ENCODE measurements around the gene TP63.
A peak's percentile ranks its signal among the peaks of the same experiment; 100 is the strongest.
"Not testable (repeated sequence)": the region's sequence is repeated elsewhere in the genome, so short reads cannot be mapped to it uniquely, and the experiment has no call there.

The TP63 gene

DNA sequence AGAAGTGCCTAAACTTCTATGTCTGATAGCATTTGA is at the start of gene TP63:
TSS of gene TP63 (plus strand) at position 17 of the 36 bp plus-strand sequence. CDS start 127 bp downstream, outside the sequence.
- no peak for DNase-seq

DNA sequence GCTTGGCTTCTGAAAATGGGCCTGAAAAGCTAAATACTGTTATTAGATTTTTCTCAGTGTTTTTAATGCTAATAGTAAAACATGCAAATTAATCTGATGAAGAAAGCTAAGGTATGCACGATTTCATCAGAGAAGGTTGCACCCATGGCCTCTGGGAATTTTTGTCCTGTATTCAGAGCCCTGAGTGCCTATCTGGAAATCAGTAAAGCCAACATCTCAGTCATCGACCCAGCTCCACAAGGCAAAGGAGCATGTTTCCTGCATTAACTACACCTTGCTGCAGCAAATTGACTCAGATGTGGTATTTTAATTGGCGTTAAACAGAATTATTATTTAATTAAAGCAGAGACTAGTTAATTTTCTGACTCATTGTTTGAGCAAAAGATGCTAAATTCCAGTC is 49.0 kb upstream of the TP63 start:
- DNase-seq, result no peak

DNA sequence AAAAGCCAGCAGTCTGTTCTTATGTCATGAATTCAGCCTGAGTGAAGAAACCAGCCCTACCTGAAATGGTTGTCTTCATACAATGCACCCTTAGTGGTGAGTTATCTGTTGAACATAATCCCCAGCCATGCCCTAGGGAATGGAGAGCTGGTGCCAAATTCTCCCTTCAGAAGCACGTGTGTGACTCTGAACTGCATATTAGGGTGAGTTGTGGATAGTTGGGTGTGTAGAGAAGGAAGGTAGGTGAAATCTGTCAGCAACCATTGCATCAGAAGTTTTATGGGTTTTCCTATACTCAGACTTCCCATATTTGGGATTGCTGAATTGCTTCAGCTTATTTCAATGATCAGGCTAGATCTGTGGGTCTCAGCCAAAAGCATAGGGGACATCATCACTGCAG is 46.5 kb upstream of the TP63 start:
- peak in 1 of 2 donors; percentile 2 for DNase-seq

DNA sequence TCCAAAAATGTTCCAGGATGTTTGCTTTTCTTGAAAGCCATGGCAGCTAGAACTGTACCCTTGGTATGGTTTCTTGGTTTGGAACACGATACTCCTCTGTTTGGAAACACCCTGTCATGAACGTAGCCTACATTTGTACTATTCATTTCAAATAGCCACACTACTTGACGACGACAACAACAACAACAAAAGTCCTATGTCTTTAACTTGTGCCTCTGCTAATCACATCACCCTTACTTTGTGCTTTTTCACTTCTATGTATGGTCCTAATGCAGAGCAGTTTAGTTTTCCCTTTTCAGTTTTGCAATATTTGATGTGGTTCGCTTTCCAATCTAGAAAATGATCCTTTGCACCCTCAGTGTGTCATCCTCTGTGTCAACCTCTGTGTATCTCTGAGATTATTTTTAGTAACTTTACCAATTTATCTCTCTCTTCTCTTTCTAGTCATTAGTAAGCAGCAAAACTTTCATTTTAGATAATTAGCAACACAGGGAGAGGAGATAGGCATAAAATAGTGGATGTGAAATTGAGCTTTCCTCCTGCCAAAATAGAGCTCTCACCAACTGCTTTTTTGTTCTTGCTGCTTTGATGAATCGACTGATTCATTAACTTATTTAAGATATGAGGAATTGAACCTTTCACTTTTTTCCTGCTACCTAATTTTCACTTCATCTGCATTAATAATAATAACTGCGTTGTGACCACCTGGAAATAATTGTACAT is 44.1 kb upstream of the TP63 start:
- no peak for DNase-seq

DNA sequence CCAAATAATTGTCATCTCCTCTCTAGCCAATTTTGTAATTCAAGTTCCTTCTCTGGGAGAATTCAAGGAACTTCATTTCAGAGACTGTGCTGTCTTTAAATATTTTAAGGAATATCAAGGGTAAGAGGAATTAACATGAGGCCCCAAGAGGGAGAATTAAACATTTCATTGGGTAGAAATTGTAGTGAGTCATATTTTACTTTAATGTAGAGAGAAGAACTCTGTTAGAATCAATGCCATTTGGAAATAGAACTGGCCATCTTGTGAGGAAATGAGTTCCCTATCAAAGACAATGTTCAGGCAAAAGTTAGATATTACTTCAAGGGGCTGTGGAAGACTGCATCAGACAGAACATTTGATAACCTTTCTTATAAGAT is 43.5 kb upstream of the TP63 start:
- no peak for DNase-seq

DNA sequence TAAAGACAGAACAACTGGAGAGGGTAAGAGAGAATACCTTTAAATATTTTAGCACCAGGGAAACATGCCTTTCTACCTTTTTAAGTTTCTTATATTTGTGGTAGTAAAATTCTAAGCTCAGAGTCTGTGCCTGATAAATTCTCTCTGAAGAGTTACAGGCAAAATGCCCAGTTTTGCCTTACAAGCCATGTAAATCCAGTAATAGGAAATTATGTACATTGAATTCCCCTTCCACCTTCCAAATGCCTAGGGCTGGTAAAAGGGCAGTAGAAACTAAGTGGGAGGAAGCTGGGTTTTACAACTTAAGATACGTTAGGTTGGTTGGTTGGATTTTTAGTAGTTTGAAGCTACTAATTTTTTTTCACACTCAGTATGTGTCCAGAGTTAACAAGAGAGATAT is 43.1 kb upstream of the TP63 start:
- DNase-seq, result no peak

DNA sequence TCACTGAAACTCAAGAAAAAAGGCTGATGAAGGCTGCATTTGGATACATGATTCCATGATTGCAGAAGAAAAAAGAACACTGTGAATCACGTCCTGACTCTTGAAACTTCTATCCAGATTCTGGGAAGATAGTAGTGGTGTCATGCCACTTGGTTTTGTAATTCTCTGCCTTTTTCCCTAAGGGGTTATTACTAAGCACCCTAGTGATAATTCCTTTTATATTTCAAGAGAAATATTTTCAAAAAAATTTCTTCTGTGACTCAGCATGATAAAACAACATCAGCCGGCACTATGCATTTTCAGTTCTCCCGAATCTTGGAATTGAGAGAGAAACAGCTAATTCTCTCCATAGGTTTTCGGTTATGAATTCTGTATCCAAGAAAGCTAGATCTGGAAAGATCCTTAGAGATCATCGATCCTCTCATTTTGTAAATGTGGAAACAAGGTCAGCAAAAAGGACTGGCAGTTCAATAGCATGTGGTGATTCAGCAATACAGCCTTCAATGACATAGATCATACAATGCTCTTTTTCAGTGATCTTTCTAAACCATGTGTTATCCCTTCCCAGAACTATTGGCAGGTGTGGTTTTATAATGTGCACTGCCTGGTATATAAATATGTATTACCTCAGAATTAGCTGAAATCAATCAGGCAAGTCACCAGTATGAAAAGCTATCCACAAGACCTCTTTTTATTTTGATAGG is 42.6 kb upstream of the TP63 start:
- DNase-seq, result no peak

DNA sequence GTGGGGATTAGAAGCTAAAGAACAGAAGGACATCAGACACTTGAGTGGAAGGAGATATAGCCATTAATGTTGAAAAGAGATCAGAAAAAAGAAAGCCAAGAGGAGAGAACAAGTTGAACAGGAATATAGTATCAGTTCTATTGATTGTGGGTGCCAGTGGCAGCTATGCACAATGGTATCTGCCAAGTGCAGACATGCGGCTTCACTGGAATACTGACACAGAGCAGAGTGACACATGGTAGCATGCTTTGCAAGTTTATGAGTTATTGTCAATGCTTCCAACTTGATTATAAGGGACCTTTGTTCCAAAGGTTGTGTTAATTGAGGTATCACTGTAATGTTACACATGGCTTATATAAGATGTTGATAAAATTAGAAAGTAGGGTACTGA is 42.0 kb upstream of the TP63 start:
- no peak for DNase-seq

DNA sequence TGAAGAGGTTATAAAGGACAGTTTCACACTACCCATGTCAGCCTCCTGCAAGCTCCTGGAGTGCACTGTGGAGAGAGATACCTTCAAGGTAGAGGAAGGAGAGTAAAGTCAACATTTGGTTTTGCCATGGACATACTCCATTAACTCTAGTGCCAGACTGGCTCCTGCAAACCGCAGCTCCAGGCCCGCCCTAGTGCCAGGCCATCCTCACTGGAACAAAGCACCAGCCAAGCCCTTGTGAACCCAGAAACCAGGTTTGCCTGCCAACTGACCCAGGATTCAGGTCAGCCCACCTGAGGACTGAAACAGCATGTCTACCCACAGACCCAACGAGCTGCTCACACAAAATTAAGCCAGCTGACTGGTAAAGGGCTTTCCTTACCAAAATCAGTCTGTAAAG is 41.0 kb upstream of the TP63 start:
- DNase-seq, result no peak

DNA sequence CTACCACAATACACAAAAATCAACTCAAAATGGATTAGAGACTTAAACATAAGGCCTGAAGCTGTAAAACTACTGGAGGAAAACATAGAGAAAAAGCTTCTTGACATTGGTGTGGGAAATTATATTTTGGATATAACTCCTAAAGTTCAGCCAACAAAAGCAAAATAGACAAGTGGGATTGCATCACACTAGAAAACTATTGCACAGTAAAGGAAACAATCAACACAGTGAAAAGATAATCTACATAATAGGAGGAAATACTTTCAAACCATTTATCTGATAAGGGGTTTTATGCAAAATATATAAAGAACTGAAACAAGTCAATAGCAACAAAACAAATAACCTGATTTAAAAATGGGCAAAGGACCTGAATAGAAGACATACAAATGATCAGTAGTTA is 37.6 kb upstream of the TP63 start:
- no peak for DNase-seq

DNA sequence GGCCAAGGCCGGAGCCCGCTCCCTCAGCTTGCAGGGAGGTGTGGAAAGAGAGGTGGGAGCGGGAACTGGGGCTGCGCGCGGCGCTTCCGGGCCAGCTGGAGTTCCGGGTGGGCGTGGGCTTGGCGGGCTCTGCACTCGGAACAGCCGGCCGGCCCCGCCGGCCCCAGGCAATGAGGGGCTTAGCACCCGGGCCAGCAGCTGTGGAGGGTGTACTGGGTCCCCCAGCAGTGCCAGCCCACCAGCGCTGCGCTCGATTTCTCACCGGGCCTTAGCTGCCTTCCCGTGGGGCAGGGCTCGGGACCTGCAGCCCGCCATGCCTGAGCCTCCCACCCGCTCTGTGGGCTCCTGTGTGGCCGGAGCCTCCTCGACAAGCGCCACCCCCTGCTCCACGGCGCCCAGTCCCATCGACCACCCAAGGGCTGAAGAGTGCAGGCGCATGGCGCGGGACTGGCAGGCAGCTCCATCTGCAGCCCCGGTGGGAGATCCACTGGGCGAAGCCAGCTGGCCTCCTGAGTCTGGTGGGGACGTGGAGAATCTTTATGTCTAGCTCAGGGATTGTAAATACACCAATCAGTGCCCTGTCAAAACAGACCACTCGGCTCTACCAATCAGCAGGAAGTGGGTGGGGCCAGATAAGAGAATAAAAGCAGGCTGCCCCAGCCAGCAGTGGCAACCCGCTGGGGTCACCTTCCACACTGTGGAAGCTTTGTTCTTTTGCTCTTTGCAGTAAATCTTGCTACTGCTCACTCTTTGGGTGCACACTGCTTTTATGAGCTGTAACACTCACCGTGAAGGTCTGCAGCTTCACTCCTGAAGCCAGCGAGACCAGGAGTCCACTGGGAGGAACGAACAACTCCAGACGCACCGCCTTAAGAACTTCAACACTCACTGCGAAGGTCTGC is 34.9 kb upstream of the TP63 start:
- DNase-seq, result not testable (repeated sequence)

DNA sequence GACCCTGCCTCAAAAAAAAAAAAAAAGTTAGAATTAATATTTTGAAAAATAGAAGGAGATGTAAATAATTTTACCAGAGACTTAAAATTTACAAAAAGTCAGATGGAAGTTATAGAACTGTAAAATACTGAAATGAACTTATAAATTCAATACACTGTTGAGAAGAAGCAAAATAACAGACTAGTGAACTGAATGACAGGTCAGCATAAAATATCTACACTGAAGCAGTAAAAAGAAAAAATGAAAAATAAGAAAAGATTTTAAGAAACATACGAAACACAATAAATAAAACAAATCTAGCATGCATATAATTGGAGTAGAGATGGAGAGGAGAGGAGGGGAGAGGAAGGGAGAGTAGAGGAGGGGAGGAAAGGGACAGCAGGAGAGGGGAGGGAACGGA is 33.3 kb upstream of the TP63 start:
- no peak for DNase-seq

DNA sequence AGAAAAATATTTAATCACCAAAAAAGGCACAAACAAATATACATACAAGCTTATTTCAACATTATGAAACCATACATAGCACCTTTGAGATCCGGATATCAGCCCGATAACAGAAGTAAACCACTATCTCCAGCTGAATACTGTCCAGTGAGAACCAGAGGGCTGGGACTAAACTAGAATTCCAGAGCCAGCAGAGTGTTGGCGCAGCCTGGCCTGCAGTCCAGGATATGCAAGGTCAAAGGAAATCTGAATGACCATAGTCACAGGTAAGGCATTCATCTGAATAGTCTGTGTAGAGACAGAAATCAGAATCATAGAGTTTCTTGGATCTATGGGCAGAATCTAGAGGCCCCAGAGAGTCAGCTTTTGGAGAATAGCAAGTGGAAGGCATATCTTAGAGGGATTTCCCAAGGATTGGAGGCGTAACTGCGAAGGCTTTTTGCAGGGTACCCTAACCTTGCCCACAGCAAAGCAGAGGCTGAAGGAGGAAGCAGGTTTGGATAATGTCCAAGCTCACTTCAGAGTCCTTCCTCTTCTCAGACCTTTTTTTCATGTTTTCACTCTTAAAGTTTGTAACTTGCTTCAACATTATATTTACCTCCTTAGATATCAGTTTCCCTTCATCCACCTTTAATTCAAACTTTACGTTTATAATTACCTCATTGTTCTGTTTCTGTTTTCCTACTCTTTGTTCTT is 32.5 kb upstream of the TP63 start:
- no peak for DNase-seq

DNA sequence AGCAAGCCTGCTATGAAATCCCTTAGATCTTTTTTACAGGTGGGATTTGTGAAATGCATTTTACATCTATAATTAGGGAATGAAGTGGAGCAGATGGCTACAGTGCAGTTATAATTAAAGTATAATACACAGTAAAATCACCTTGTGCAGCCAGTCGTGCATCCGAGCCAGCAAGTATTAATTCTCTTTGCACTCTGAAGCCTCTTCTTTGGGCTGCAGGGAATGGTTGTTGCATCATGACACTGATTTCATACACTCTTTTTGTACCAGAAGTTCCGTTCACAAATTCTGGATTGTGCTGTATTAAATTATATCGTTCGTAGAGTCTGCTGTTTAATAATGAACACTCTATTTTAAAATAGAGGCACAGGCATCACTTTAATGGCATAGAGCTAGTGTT is 28.7 kb upstream of the TP63 start:
- no peak for DNase-seq

DNA sequence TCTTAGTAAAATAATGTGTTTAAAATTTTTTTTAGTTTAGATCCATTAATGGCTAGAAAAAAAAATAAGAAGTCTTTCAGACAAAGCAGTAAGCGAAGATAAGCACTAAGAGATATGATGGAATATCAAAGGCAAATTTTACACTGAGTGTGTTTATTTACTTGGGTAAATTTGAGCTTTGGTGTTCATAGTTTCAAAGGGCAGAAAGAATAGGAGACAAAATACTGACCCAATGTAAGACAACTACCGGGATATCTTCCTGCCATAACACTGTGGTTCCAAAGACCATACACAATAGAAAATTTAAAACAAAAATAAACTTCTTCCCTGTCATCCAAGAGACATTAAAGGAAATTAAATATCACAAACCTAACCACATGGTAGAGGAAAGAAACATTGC is 25.5 kb upstream of the TP63 start:
- no peak for DNase-seq

DNA sequence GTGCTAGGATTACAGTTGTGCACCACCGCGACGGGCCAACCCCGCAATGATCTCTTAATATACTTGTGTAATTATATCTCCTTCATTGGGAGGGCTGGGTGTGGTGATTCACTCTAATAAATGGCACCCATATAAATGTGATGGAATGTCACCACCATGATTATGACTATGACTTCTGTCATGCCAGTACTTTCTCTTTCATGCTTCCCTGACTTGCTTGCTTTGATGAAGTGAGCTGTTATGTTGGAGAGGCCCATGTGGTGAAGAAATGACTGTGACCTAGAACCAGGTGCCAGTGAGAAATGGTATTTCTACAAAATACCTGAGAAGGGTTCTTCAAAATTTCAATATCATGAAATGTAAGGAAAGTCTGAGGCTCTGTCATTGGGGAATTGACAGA is 24.4 kb upstream of the TP63 start:
- DNase-seq, result no peak

DNA sequence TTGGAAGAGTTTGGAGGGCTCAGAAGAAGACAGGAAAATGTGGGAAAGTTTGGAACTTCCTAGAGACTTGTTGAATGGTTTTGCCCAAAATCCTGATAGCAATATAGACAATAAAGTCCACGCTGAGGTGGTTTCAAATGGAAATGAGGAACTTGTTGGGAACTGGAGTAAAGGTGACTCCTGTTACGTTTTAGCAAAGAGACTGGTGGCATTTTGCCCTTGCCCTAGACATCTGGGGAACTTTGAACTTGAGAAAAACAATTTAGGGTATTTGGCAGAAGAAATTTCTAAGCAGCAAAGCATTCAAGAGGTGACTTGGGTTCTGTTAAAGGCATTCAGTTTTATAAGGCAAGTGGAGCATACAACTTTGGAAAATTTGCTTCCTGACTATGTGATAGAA is 18.5 kb upstream of the TP63 start:
- not testable (repeated sequence) for DNase-seq

DNA sequence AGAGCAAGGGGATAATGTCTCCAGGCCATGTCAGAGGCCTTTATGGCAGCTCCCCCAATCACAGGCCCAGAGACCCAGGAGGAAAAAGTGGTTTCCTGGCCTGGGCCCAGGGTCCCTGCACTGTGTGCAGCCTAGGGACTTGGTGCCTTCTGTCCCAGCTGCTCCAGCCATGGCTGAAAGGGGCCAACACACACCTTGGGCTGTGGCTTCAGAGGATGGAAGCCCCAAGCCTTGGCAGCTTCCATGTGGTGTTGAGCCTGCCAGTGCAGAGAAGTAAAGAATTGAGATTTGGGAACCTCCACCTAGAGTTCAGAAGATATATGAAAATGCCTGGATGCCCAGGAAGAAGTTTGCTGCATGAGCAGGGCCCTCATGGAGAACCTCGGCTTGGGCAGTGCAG is 18.1 kb upstream of the TP63 start:
- no peak for DNase-seq

DNA sequence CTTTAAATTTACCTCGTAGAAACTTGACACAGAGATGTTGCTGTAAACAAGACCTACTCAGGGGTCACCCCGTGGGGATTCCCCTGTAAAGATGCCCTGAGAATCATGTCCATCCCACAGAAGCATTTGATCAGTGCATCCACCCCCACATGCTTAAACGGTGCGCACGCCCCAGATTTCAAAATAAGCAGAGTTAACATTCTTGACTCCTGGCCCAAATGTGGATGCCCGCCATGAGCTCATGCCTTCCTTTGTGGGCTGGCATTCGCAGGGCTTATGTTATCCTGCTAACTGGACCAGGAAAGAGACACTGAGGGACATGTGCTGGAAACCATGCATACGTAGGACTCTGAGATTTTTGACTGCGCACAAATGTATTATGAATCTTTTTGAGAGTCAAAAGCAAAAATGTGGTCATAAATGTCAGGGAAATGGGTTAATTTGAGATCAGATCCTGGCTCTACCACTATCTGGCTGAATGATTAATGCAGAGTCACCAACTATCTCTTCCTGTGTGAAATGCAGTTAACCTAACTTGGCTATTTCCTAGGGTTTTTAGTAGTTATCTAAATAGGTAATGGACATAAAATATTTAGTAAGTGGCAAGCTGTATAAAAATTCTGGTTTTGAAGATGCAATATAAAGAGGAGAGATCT is 9.1 kb upstream of the TP63 start:
- no peak for DNase-seq

DNA sequence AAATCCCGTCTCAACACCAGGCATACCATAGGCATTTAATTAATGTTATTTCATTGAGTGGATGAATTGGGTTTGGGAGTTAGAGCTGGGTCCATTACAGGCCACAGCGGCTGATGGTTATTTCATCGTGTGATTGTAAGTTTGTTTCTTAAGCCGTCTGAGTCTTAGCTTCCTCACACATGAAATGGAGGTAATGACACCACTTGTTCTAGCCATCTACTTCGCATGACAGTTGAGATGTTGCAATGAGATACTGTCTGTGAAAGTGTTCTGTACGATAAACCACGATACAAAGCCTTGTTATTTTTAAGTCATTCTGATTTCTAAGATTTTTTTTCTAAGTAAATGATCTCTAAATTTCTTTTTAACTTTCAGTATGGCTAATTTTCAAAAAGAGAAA is 8.6 kb upstream of the TP63 start:
- DNase-seq, result no peak

DNA sequence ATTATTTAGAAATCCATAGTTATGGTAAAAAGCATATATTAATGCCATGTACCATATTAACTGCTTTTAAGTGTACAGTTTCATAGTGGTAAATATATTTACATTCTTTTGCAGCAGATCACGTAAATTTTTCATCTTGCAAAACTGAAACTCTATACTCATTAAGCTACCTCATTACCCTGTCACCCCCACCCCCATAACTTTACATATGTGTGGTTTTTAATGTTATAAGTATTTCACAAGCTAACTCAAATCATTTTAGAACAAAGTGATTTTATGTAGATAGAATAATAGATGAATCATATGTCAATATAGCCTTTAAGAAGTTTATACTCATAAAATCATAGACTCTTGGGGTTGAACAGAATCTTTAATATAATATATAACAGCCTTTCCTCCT is 7.1 kb upstream of the TP63 start:
- DNase-seq, result no peak

DNA sequence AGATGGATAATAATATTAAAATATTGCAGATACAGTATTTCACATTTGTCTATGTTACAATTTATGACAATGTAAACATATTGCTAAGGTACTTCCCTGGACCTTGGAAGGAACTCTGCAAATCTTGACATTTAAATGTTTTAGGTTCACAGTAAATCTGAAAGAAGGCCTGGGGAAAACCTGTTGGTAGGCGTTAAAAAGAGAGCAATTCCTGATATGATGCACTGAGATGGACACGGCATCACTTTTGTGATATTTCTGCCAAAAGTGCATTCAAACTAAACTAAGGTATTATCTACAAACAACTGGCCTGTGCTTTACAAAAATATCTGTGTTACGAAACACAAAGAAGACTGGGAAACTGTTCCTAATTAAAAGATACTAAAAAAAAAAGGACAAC is 6.1 kb upstream of the TP63 start:
- DNase-seq, result no peak

DNA sequence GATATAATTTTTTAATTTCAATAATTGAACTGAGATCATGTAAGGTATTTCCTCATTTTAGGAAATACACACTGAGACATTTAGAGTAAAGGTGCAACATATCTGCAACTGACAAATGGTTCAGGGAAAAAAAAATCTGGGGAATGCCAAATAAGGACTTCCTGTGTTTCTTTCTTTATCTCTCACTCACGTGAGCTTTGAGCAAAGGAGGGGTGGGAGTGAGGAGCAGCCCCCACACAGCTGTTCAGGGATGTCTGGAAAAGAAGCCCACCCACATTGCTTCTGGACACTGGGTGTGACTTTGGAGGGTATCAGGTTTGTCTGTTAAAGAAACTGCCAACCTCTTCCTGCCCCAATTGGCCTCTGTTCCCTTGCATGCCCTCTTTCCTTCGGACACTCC is 5.6 kb upstream of the TP63 start:
- DNase-seq, result no peak

DNA sequence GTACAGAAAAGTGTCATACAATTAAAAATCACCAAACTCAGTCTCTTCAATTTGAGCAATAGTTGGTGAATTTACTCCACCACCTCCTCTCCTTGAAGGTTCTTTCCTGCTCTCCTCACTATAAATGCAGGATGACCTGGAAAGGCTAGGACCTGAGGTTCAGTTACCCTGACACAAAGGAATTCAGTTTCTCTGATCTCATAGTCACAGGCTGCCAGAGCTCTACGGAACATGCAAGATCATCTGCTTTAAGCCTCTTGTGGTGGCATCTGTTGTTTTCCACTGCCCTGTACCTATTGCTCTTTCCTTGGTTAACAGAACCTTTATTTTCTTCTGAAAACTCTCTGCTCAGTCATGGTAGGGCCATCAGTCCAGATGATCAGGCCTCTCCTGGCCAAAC is 4.9 kb upstream of the TP63 start:
- DNase-seq, result no peak

Measured in inflammatory macrophage treated with lipopolysaccharide for 1 hour (primary cell).